ENCODE results near the gene RRAGD. TPM values are rescaled to one million over a fixed set of nuclear protein-coding genes. Genes with fewer than 3 reads are reported as not detected.

RRAGD gene, protein sequence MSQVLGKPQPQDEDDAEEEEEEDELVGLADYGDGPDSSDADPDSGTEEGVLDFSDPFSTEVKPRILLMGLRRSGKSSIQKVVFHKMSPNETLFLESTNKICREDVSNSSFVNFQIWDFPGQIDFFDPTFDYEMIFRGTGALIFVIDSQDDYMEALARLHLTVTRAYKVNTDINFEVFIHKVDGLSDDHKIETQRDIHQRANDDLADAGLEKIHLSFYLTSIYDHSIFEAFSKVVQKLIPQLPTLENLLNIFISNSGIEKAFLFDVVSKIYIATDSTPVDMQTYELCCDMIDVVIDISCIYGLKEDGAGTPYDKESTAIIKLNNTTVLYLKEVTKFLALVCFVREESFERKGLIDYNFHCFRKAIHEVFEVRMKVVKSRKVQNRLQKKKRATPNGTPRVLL
- 10 to 100 TPM; 20.2 to 20.5 TPM for total RNA-seq

DNA sequence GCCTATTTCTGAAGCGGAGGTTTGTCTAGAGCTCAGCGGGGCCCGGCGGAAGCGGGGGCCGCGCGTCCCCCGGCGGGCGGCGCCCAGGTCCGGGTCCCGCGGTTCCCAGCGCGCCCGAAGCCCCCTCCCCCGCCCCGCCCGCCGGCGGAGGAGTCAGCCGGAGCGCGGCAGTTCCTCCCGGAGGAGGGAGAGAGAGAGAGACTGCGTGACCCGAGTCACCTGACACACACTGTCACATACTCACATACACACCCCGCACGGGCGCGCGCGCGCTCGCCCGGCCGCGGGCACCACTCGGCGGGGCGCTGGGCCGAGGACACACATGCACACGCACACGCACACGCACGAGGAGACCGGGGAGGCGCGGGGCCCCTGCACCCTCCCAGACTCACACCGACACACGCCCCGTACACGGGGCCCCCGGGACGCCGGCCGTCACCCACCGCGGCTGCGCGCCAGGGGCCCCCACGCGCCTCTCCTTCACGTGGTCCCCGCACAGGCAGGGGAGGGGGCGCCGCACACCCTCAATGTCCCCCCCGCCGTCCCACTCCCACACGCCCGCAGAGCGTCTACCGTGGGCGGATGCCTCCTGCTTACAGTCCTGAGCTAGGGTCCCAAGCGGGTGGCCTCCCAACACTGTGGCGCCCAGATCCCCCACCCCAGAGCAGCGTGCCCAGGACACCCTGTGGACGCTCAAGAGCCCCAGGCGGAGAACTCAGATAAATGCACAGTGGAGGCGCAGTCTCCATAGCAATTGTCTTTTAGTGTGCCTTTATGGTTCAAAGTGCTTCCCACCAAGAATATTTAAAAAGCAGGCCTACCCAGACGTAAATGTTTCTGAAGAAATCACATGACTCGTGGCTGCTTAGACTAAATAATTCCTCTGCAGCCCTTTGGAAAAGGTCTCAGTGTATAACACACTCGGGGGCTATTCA is at the start of gene RRAGD:
TSS of gene RRAGD (minus strand) at position 203 of the 935 bp plus-strand sequence. CDS start 280 bp downstream, outside the sequence.
- peak; percentile 69 to 74 for DNase-seq (ENCODE audit: low spot score in 2 of 2)
- H3K27ac Mint-ChIP-seq = peak within 1 kb of the TSS; percentile 86 to 93
- no peaks in the 10 kb centered on the region for H3K9me3 Mint-ChIP-seq
- H3K36me3 Mint-ChIP-seq = no peaks in the 10 kb centered on the region
- peak; percentile 89 to 93 for ATAC-seq

DNA sequence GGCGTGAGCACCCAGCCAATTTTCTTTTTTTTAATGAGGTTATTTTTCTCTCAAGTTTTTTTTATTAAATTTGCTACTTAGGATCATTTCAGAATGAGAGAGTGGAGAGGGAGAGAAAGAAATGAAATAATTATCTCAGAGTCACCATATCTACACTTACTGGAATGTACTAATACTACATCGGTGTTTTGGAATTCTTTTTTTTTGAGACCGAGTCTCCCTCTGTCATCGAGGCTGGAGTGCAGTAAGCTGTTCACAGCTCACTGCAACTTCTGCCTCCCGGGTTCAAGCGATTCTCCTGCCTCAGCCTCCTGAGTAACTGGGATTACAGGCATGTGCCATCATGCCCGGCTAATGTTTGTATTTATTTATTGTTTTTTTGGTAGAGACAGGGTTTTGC is 48.6 kb upstream of the RRAGD start:
- Mint-ChIP-seq H3K27ac (no peak overlapping the region), H3K36me3 (peaks cover 0 to 7% of the 10 kb centered on the region in 2 donors), H3K9me3 (no peaks in the 10 kb centered on the region)
- DNase-seq (ENCODE audit: low spot score in 2 of 2) = no peak
- no peak for ATAC-seq

DNA sequence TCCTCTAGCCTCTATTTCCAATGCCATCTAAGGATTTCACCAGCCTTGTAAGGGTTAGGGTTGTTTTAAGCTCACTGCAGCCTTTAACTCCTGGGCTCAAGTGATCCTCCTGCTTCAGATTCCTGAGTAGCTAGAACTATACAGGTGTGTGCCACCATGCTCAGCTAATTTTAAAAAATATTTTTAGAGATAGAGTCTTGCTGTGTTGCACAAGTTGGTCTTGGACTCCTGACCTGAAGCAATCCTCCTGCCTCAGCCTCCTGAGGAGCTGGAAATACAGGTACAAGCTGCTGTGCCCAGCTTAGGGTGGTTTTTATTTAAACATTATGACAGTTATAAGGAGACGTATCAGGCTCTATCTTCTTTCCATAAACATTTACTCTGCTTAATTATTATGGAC is 47.4 kb upstream of the RRAGD start:
- no peak for ATAC-seq

DNA sequence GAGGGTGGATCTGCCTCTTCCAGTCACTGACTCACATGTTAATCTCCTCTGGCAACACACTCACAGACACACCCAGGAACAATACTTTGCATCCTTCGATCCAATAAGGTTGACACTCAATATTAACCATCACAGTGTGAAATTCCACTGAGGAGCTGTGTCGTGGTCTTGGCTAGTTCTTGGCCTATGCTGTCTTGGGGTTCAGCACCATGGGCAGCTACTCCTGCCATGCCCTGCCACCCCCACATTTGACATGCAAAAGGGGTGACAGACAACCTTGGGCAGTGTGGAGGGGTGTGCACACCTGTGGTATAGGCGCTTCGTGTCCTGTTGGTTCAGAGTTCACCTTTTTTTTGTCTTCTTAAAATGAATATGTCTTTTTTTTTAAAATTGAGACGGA is 46.6 kb upstream of the RRAGD start:
- no peak for DNase-seq (ENCODE audit: low spot score in 2 of 2)
- Mint-ChIP-seq H3K27ac (no peak overlapping the region), H3K9me3 (no peaks in the 10 kb centered on the region), H3K36me3 (peaks cover 0 to 7% of the 10 kb centered on the region in 2 donors)
- no peak for ATAC-seq

More for the DNA sequence above, 47.4 kb upstream of the RRAGD start:
- DNase-seq (ENCODE audit: low spot score in 2 of 2) = no peak
- Mint-ChIP-seq H3K36me3 (peaks cover 0 to 7% of the 10 kb centered on the region in 2 donors), H3K9me3 (no peaks in the 10 kb centered on the region), H3K27ac (no peak overlapping the region)

DNA sequence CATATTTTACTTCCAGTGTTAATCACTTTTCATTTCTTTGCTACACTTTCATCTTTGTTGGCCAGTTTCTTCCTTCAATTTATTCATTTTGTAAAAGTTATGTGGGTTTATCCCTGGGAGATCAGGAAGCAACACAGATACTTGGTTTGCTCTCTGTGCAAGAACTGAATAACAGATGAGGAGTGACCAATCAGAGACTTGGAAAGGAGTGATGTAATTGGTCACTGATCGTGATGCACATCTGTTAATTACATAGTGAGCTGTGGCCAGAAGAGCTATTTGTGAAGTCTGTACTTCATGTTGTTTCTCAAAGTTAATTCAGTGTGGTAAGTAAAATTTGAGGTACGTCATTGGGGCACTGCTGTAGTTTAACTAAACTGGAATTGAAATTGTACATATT is 42.2 kb upstream of the RRAGD start:
- H3K9me3 Mint-ChIP-seq = no peaks in the 10 kb centered on the region
- peaks cover 0 to 7% of the 10 kb centered on the region in 2 donors for H3K36me3 Mint-ChIP-seq
- ATAC-seq (no peak), DNase-seq (ENCODE audit: low spot score in 2 of 2) (no peak)
- H3K27ac Mint-ChIP-seq = no peak overlapping the region

DNA sequence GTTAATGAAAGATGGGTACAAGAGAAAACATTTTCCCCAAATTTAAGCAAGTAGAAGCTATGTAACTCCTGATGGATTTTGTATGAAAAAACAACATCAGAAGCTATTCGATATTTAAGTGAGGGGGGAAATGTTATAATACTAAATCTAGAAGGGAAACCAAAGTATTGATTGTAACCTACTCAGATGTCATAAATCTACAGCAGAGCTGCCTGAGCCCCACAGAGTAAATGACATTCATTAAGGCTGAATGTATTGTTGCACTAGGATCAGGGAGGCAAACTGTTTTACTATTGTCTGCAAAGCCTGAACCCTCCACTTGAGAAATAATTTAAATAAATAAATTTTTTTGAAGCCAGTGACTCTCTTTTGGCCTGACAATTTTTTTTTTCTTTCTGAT is 40.2 kb upstream of the RRAGD start:
- DNase-seq (ENCODE audit: low spot score in 2 of 2) (no peak), ATAC-seq (no peak)
- H3K27ac Mint-ChIP-seq = no peak overlapping the region
- peaks cover 0 to 7% of the 10 kb centered on the region in 2 donors for H3K36me3 Mint-ChIP-seq
- no peaks in the 10 kb centered on the region for H3K9me3 Mint-ChIP-seq

DNA sequence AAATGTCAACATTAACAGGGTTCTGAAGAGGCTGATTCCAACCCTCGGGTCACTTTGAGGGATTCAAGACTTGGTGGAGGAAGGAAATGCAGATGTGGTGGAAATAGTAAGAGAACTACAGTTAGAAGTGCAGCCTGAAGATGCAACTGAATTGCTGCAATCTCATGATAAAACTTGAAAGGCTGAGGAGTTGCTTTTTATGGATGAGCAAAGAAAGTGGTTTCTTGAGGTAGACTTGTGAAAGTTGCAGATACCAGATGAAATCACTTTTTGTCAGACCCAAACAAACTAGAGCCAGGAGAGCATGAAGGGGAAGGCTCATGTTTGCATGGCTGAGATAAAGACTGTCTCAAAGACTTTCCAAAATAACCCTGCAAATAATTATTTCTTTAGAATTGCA is 37.1 kb upstream of the RRAGD start:
- H3K27ac Mint-ChIP-seq = no peak overlapping the region
- no peak for DNase-seq (ENCODE audit: low spot score in 2 of 2)
- no peaks in the 10 kb centered on the region for H3K9me3 Mint-ChIP-seq
- no peaks in the 10 kb centered on the region for H3K36me3 Mint-ChIP-seq
- no peak for ATAC-seq

DNA sequence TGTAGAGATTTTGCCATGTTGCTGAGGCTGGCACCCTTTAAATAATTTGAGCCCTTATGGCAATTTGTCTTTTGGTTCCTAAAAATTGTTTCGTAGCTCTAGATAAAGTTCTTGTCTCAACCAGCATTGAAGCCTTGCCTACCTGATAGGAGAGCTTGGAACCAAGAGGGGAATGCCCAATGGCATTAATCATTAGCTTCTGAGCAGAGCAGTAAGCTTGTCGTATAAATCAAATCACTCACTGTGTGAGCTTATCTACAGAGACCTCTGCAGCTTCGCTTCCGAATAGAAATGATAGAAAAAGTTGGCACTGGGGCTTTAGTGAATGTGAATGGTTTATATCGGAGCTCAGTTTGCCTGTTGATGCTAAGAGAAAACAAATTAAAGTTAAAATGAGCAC is 31.6 kb upstream of the RRAGD start:
- Mint-ChIP-seq H3K36me3 (no peaks in the 10 kb centered on the region), H3K9me3 (no peaks in the 10 kb centered on the region), H3K27ac (no peak overlapping the region)
- no peak for ATAC-seq
- no peak for DNase-seq (ENCODE audit: low spot score in 2 of 2)

DNA sequence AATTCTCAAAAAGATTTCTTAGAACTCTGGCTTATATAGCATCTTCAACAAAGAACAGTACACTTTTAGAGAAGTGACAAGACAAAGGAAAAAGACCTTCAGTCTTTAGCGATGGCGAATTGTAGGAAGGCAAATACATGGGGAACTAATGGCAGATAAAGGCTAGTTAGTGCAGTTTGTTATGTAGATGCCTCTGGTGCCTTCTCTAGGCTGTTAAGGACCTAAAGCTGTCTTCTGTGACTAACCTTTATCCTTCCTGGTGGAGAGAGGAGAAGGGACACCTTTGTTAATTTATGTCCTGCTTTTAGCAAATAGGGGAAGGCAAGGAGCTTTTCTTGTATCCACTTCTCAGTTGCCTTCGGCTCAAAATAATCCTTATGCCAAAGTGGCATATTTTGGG is 28.1 kb upstream of the RRAGD start:
- ATAC-seq (no peak), DNase-seq (ENCODE audit: low spot score in 2 of 2) (no peak)
- Mint-ChIP-seq H3K9me3 (no peaks in the 10 kb centered on the region), H3K36me3 (no peaks in the 10 kb centered on the region), H3K27ac (no peak overlapping the region)

DNA sequence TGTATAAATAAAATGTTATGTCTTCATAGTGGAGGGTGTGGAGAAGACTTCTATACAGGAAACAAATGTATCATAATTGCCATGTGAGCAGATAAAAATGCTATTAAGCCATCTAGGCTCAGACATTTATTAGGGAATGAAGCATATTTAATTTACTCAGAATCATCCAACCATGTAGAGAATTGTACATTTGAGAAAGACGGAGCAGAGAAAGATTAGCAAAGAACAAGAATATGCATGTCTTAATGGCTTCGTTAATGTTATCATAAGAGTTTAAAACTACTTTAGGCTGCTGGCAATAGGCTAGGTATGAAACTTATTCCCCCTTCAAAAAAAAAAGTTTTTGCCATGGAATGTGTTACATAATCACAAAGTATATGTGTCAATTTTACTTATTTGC is 26.9 kb upstream of the RRAGD start:
- ATAC-seq (no peak), DNase-seq (ENCODE audit: low spot score in 2 of 2) (no peak)
- H3K9me3 Mint-ChIP-seq = no peaks in the 10 kb centered on the region
- no peak overlapping the region for H3K27ac Mint-ChIP-seq
- no peaks in the 10 kb centered on the region for H3K36me3 Mint-ChIP-seq

DNA sequence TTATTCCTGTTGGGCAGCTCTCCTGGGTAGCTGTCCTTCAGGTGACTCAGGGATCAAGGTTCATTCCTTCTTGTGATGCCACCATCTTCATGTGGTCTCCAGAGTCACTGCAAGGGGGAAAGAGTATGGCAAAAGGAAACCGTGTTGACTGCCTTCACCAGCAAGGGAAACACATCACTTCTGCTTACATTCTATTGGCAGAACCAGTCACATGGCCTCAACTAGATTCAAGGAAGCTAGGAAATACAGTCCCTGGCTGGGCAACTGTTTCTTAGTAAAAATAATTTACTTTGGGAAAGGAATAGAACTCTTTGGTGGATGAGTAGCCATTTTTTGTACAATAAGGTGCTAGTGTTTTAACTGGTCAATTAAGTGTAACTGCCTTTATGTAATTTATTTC is 26.2 kb upstream of the RRAGD start:
- Mint-ChIP-seq H3K9me3 (no peaks in the 10 kb centered on the region), H3K27ac (no peak overlapping the region), H3K36me3 (no peaks in the 10 kb centered on the region)
- DNase-seq (ENCODE audit: low spot score in 2 of 2) = no peak
- no peak for ATAC-seq

DNA sequence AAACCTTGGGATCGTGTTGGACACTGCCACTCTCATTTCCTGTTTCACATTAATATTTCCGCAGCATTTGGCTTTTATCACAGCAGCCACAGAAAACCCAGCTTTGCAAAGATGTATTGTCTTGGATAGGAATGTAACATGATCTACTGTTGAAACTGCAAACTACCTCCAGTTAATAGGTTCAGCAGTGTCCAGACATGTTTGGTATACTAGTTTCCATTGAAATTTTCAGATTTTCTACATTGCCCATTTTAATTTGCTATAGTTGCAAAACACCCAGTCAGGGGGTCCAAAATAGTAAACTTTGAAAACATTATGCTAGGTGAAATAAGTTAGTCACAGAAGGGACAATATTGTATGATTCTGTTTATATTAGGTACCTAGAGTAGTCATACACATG is 24.2 kb upstream of the RRAGD start:
- Mint-ChIP-seq H3K27ac (no peak overlapping the region), H3K36me3 (no peaks in the 10 kb centered on the region), H3K9me3 (no peaks in the 10 kb centered on the region)
- no peak for DNase-seq (ENCODE audit: low spot score in 2 of 2)
- no peak for ATAC-seq

DNA sequence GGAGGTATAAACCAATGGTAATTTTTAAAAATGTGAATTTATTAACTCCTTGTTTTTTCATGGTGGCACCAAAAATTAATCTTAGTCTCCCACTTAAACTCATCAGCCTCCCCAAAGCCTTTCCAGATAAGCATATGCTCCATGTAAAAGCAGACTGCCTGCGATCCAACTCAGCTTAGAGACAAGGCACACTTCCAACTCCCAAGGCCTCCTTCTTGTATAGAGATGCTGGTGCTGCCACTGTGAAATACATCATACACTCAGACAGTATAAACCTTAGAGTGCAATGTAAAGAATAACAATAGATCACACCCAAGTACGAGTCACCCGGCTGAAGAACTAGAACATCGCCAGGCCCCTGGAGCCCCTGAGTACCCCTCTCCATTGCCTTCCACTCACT is 22.9 kb upstream of the RRAGD start:
- ATAC-seq = no peak
- Mint-ChIP-seq H3K27ac (no peak overlapping the region), H3K36me3 (no peaks in the 10 kb centered on the region), H3K9me3 (no peaks in the 10 kb centered on the region)
- DNase-seq (ENCODE audit: low spot score in 2 of 2) = no peak

DNA sequence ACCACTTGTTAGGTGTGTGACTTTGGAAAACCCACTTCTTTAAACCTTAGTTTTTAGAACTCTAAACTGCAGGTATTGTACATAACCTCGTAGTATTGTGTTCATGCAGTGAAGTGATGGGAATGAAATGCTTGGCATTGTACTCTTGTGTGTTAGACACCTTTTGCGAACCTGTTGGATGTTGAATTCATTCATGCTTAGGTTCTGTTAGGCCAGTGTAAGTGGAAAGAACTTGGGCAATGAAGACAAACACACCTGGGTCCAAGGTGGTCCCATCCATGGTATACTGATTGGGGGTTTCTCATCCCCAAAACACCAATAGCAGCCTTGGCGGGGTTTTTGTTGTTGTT is 22.1 kb upstream of the RRAGD start:
- ATAC-seq (no peak), DNase-seq (ENCODE audit: low spot score in 2 of 2) (no peak)
- Mint-ChIP-seq H3K27ac (no peak overlapping the region), H3K9me3 (no peaks in the 10 kb centered on the region), H3K36me3 (no peaks in the 10 kb centered on the region)

DNA sequence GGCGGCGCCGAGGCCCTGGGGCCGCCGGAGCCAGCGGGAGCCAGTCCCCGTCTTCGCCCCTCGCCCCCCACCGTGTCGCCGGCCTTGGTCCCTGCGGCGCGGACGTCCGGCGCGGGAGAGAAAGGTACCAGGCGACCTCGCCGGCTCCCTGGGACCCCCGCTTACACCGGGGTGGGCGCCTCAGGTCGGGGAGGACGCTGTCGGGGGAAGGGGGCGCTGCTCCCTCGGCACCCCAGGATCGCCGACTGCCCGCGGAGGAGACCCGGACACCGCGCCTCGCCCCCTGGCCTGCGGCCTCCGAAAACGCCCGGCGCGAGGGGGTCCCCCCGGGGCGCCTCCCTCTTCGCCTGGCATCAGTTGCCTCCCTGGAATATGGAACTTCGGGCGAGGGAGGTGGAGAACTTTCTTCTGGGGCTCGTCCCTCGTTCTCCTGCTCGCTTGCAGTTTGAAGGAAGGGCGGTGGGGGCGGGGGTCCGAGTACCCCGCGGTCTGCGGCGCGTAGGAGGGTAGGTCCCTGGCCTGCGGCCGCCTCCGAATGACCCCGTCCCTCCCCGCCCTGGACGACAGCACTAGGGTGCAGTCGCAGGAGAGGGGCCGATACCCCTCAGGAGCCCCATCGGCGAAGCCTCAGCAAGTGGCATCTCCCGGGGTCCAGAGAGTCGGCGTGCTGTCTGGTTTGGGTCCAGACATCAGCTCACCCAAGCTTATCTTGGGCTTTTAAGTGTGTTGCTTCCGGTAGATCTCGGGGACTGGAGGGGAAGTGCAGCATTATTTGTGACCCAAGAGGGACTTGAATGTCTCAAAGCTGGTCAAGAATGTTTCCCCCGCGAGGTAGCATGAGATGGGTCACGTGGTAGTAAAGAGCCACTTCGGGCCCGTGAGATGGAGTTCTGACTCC is 21.4 kb upstream of the RRAGD start:
- no peaks in the 10 kb centered on the region for H3K9me3 Mint-ChIP-seq
- DNase-seq (ENCODE audit: low spot score in 2 of 2) = peak in 1 of 2 donors; percentile 26
- H3K27ac Mint-ChIP-seq = no peak overlapping the region
- peak in 1 of 2 donors; percentile 21 for ATAC-seq
- no peaks in the 10 kb centered on the region for H3K36me3 Mint-ChIP-seq

DNA sequence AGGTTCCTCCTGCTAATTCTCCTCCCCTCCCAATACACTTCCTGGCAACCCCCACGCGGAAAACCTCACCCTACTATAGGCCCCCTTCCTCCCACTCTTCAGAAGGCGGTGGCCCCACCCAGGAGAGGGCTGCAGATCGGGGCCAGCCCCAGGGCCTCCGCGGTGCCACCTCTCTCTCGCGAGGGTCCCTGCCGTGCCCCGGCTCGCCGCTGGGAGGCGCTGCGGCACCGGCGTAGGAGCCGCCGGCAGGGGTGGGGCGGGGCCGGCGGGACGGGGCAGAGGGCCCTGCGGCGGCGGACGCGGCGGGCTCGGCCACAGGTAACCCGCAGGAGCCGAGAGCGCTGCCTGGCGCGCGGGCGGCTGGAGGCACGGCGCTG is 20.8 kb upstream of the RRAGD start, which contains the start of gene ANKRD6:
TSS of gene ANKRD6 (plus strand) at position 278 of the 377 bp plus-strand sequence. CDS start 133,825 bp downstream, outside the sequence.
- DNase-seq (ENCODE audit: low spot score in 2 of 2) = peak; percentile 86 to 98
- peak; percentile 94 to 95 for ATAC-seq
- Mint-ChIP-seq H3K36me3 (no peaks in the 10 kb centered on the region), H3K27ac (no peak within 1 kb of the TSS), H3K9me3 (no peaks in the 10 kb centered on the region)
